Spleen (tissue), 11 donors: ENCODE results near the gene EEF1AKMT3. TPM values are rescaled to one million over a fixed set of nuclear protein-coding genes. Genes with fewer than 3 reads are reported as not detected.

Source experiments
- DNase-seq: peaks from one replicate; pipeline ENCODE4 v3.0.0-alpha.2; 2020
- H3K27ac ChIP-seq, 8 donors: fragments of 200-600 bp; sonication (generic) in 7 of 8; 1 replicate in 4 of 8; 2 replicates in 4 of 8; pipeline versions ENCODE4 v1.5.0 to v1.8.0; 2016 to 2021; ENCODE audit warnings: inconsistent platforms in 4 of 8, mild to moderate bottlenecking in 4 of 8, moderate library complexity in 1 of 8
- H3K27me3 ChIP-seq, 7 donors: fragments of 200-600 bp; sonication (generic) in 6 of 7; replicated peaks in 1 of 7; 1 replicate in 4 of 7; 2 replicates in 3 of 7; pipeline versions ENCODE4 v1.5.0 to v1.8.0; 2016 to 2021; ENCODE audit warnings: inconsistent platforms in 3 of 7, mild to moderate bottlenecking in 1 of 7
- H3K36me3 ChIP-seq, 6 donors: fragments of 200-600 bp; sonication (generic) in 5 of 6; 1 replicate in 4 of 6; 2 replicates in 2 of 6; pipeline versions ENCODE4 v1.5.0 to v1.8.0; 2016 to 2021; ENCODE audit warnings: inconsistent platforms in 2 of 6
- H3K4me1 ChIP-seq, 6 donors: fragments of 200-600 bp; sonication (generic) in 5 of 6; 1 replicate in 3 of 6; 2 replicates in 3 of 6; pipeline versions ENCODE4 v1.5.0 to v1.8.0; 2016 to 2021; ENCODE audit warnings: inconsistent platforms in 3 of 6
- H3K4me3 ChIP-seq, 8 donors: fragments of 200-600 bp; sonication (generic) in 7 of 8; 1 replicate in 4 of 8; 2 replicates in 4 of 8; pipeline versions ENCODE4 v1.5.0 to v1.8.0; 2016 to 2021; ENCODE audit warnings: inconsistent platforms in 4 of 8, mild to moderate bottlenecking in 4 of 8, moderate library complexity in 2 of 8
- H3K9me3 ChIP-seq, 8 donors: fragments of 200-600 bp; sonication (generic) in 7 of 8; 1 replicate in 4 of 8; 2 replicates in 4 of 8; pipeline versions ENCODE4 v1.5.0 to v1.8.0; 2016 to 2021; ENCODE audit warnings: inconsistent platforms in 4 of 8
- CTCF ChIP-seq, 11 experiments: fragments of 200-600 bp in 7 of 11; fragments of 450-650 bp in 4 of 11; sonication (generic) in 4 of 11; IDR thresholded peaks in 8 of 11; conservative IDR thresholded peaks in 3 of 11; 1 replicate in 7 of 11; 2 replicates in 4 of 11; pipeline versions ENCODE4 v1.4.0 to v1.8.0; 2016 to 2021; ENCODE audit warnings: antibody characterized with exemption in 11 of 11, inconsistent platforms in 4 of 11, mild to moderate bottlenecking in 1 of 11
- POLR2A ChIP-seq, 3 donors: fragments of 450-650 bp; IDR thresholded peaks; one replicate each; pipeline ENCODE4 v1.5.1; 2017; ENCODE audit warnings: antibody characterized with exemption in 3 of 3, mild to moderate bottlenecking in 1 of 3
- POLR2AphosphoS5 ChIP-seq, 3 donors: sonication (generic); formaldehyde crosslinking; IDR thresholded peaks; one replicate each; pipeline ENCODE4 v1.5.1; 2017; ENCODE audit warnings: antibody characterized with exemption in 3 of 3
- WGBS, 5 donors: extraction: QIAGEN DNeasy Blood & Tissue Kit in 3 of 5; methylation state at CpG; one replicate each; pipeline versions ENCODE4 v1.1.5 to v1.1.7; 2013 to 2018; 5-methylcytosine and 5-hydroxymethylcytosine counted together
- intact Hi-C: fragments of 100-400 bp; cut with DNase I; formaldehyde crosslinking; loops from one replicate; pipeline ENCODE4 v1.15.0; 2023; ENCODE audit warnings: low total_unique reads
- polyA plus RNA-seq, 3 donors: library from polyadenylated mRNA; stranded (reverse); fragments of 200-250 nt; gene quantifications; one replicate each; pipeline ENCODE4 v1.2.1, GENCODE V29; 2013
- total RNA-seq, 7 donors: library from RNA; depleted of rRNA in 3 of 7; stranded (reverse); fragments of >200 nt in 3 of 7; fragmentation: NEBNext Ultra II Directional in 4 of 7; extraction: Animal tissue kit (Norgen Biotek cat#: 25700) in 4 of 7; gene quantifications; one replicate each; pipeline versions ENCODE4 v1.1.0 to v1.2.1, GENCODE V29; 2016 to 2021
- donor health status: healthy with polysubstance abuse.
- donor health status: DM: no; HTN: no; CAD: no; lungs with moderate emphysema.
- donor health status: DM: no; HTN: no; CAD: no.
- donor health status: Bipolar disorder and iron deficiency.
- donor health status: healthy.
- donor health status: DM: no; HTN: no; CAD: no.
- donor health status: DM: yes; HTN: yes; CAD: no.

The EEF1AKMT3 gene
- total and polyA plus RNA-seq, 10 donors = 1.2 to 9.5 (median 4.4) TPM

GRCh38 chr12:57743769-57744168 is 28.6 kb upstream of the EEF1AKMT3 start:
- no peak for TF ChIP-seq POLR2A (IDR thresholded peaks at IDR 0.05)
- no peak for TF ChIP-seq CTCF (IDR thresholded peaks at IDR 0.05 in 8 of 11, conservative IDR thresholded peaks at IDR 0.05 in 3 of 11)
- TF ChIP-seq POLR2AphosphoS5 (IDR thresholded peaks at IDR 0.05) = no peak
- 73 to 92% (median 74%) methylated on average over 2 of the region's 2 CpGs for whole genome bisulfite sequencing, 5 donors
- H3K9me3 ChIP-seq = no peaks in the 10 kb centered on the region
- peak overlapping the region in 5 of 8 donors; percentile 86 to 94 (median 92) for H3K27ac ChIP-seq
- peaks cover 18 to 71% (median 61%) of the 10 kb centered on the region in 6 donors for H3K4me1 ChIP-seq
- H3K36me3 ChIP-seq = peaks cover 0 to 44% (median 22%) of the 10 kb centered on the region in 6 donors
- DNase-seq = no peak
- intact Hi-C loops = no loop called here
- H3K4me3 ChIP-seq = peak overlapping the region in 1 of 8 donors; percentile 78
- H3K27me3 ChIP-seq = peaks cover 0 to 14% (median under 1%) of the 10 kb centered on the region in 7 donors

GRCh38 chr12:57744194-57744776 is 28.1 kb upstream of the EEF1AKMT3 start:
- 7 to 12% (median 10%) methylated on average over 21 of the region's 21 CpGs for WGBS, 5 donors
- Histone ChIP-seq H3K4me1 (peaks cover 18 to 67% (median 55%) of the 10 kb centered on the region in 6 donors), H3K9me3 (no peaks in the 10 kb centered on the region), H3K36me3 (peaks cover 0 to 44% (median 27%) of the 10 kb centered on the region in 6 donors), H3K27me3 (peaks cover 0 to 9% (median 0%) of the 10 kb centered on the region in 7 donors), H3K27ac (peak overlapping the region; percentile 86 to 94 (median 92)), H3K4me3 (peak overlapping the region; percentile 42 to 78 (median 63))
- DNase-seq = peak; percentile 90
- intact Hi-C loops = no loop called here
- TF ChIP-seq POLR2AphosphoS5 (IDR thresholded peaks at IDR 0.05) (no peak), POLR2A (IDR thresholded peaks at IDR 0.05) (no peak), CTCF (IDR thresholded peaks at IDR 0.05 in 8 of 11, conservative IDR thresholded peaks at IDR 0.05 in 3 of 11) (no peak)

- H3K4me3 ChIP-seq = peak within 1 kb of the TSS; percentile 42 to 78 (median 63)
- peak within 1 kb of the TSS; percentile 86 to 94 (median 92) for H3K27ac ChIP-seq
- TF ChIP-seq CTCF (IDR thresholded peaks at IDR 0.05 in 8 of 11, conservative IDR thresholded peaks at IDR 0.05 in 3 of 11) (peak in 5 of 11 experiments; percentile 21 to 38 (median 26)), POLR2A (IDR thresholded peaks at IDR 0.05) (peak in 1 of 3 donors; percentile 73), POLR2AphosphoS5 (IDR thresholded peaks at IDR 0.05) (peak; percentile 69 to 91 (median 89))
- intact Hi-C loops = no loop called here
- H3K4me1 ChIP-seq = peaks cover 18 to 63% (median 49%) of the 10 kb centered on the region in 6 donors
- H3K9me3 ChIP-seq = no peaks in the 10 kb centered on the region
- H3K27me3 ChIP-seq = peaks cover 0 to 5% (median 0%) of the 10 kb centered on the region in 7 donors
- peaks cover 0 to 44% (median 31%) of the 10 kb centered on the region in 6 donors for H3K36me3 ChIP-seq
- peak; percentile 98 for DNase-seq
- 0 to 2% (median 1%) methylated on average over 29 of the region's 29 CpGs for WGBS, 5 donors
These were observed 27.5 kb upstream of the EEF1AKMT3 start, which contains the start of gene TSPAN31 for GRCh38 chr12:57744777-57745484. TSS of gene TSPAN31 (plus strand) at chr12:57745039. CDS start at chr12:57745155, 116 bp downstream.

- Histone ChIP-seq H3K27ac (peak overlapping the region; percentile 86 to 94 (median 92)), H3K27me3 (no peaks in the 10 kb centered on the region), H3K4me1 (peaks cover 18 to 63% (median 45%) of the 10 kb centered on the region in 6 donors), H3K36me3 (peaks cover 0 to 46% (median 36%) of the 10 kb centered on the region in 6 donors), H3K4me3 (peak overlapping the region; percentile 42 to 78 (median 63)), H3K9me3 (no peaks in the 10 kb centered on the region)
- 44 to 56% (median 54%) methylated on average over 7 to 8 of the region's 8 CpGs for WGBS, 5 donors
- intact Hi-C loops = no loop called here
- TF ChIP-seq POLR2A (IDR thresholded peaks at IDR 0.05) (no peak), CTCF (IDR thresholded peaks at IDR 0.05 in 8 of 11, conservative IDR thresholded peaks at IDR 0.05 in 3 of 11) (no peak), POLR2AphosphoS5 (IDR thresholded peaks at IDR 0.05) (no peak)
- peak; percentile 74 for DNase-seq
These were observed 26.9 kb upstream of the EEF1AKMT3 start for GRCh38 chr12:57745485-57745881.
